Inflammatory macrophage (primary cell): ENCODE measurements around the gene SYT3.
A peak's percentile ranks its signal among the peaks of the same experiment; 100 is the strongest.

Source experiments
- DNase-seq, 2 donors: peaks; one replicate each; pipeline ENCODE4 v3.0.0-alpha.2; 2020 to 2022
- total RNA-seq, 18 experiments: gene quantifications; one replicate each; lab custom pipeline; 2026; ENCODE audit warnings: mixed read lengths in 6 of 18, inconsistent platforms in 2 of 18; lab: John Stamatoyannopoulos, UW

The SYT3 gene
- total RNA-seq: 0 to 0.13 (median 0.03) reads per million in 18 experiments

GRCh38 chr19:50639121-50640112, at the start of gene SYT3:
TSS of gene SYT3 (minus strand) at chr19:50639881. CDS start at chr19:50637411, 2,470 bp downstream.
- peak in 1 of 2 donors; percentile 3 for DNase-seq

DNA sequence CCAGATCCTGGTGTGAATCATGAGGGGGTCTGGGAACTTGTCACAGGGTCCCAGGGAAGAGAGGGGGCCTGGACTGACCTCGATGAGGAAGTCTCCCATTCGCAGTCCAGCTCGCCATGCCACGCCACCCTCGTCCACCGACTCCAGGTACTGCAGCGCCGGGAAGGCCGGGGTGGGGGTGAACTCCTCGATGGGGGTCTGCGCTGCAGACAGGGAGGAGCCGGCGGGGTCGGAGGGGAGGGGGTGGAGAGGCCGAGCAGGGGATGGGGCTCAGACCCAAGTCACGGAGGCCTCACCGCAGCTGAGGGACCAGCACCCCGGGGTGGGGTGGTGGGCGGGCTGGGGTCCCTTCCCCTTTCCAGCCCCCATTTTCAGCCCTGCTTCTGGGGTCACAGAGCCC, 49.1 kb upstream of the SYT3 start:
- no peak for DNase-seq

DNA sequence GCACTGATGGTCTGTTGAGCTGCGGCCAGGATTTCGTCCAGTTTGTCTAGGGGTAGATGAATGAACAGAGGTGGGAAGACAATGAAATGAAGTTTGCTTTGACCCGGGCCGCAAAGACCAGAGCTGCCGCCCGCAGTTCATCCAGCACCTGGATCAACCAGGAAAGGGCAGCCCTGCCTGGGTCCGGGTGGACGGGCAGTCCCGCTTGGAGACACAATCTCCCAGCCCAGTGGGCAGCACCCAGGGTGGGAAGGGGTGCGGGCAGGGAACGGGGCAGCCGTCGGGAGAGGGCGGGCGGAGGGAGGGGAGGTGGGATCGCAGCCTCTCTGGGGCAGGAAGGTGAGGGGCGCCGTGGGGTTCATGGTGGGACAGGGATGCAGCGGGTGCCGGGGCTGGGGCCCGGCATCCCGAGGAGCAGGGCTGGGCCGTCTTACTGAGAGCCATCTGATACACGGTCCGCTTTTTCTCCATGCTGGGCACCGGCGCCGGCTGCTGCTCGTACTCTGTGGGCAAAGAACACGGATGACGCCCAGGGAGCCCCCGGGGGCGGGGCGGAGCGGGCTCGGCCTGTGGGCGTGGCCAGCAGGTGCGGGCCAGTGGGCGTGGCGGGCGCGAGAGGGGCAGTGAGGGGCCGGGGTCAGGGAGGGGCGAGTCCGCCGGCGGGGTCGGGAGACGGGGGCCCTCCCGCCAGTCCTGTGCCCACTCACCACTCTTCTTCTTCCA, 46.8 kb upstream of the SYT3 start:
- no peak for DNase-seq

- DNase-seq: peak; percentile 76 to 83
These were observed 39.8 kb upstream of the SYT3 start for GRCh38 chr19:50679177-50680125.

- DNase-seq: no peak
These were observed 38.6 kb upstream of the SYT3 start for GRCh38 chr19:50678323-50678722.

DNA sequence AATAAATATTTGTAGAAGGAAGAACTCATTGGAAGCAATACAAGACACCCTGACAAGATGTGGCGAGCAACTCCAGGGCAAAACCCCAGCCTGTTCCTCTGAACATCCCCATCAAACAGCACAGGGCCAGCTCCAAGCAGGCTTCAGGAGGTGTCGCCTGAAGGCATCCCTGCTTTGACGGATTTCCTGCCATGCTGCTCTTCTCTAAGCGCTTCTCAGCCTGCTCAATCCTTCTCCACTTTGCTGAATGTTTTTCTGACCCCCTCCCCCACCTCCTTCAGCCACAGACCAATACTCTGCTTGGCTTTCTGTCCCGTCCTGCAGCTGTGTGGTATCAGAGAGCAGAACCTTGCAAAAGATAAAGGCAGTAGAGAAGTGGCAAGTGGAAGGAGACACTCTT, 38.0 kb upstream of the SYT3 start:
- no peak for DNase-seq

DNA sequence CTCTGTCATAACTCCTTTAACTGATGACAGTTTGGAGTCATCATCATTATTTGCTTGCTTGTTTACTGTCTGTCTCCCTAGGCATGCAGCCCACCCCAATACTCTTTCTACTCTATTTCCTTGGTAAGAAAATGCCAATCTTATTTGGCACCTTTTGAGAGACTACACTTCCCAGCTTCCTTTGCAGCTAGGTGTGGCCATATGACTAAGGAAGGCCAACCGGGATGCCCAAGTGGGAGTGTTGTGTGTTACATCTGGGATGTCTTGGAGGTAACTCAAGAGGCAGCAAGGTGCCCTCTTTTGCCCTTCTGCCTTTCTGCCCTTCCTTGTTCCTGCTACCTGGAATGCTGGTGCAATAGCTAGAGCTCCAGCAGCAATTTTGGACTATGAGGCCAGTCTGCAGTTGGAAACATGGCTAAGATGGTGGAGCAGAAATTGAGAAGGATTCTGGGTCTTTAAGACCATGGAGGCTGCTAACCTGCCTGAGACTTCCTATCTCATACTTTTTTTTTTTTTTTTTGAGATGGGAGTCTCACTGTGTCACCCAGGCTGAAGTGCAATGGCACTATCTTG, 37.0 kb upstream of the SYT3 start:
- no peak for DNase-seq

DNA sequence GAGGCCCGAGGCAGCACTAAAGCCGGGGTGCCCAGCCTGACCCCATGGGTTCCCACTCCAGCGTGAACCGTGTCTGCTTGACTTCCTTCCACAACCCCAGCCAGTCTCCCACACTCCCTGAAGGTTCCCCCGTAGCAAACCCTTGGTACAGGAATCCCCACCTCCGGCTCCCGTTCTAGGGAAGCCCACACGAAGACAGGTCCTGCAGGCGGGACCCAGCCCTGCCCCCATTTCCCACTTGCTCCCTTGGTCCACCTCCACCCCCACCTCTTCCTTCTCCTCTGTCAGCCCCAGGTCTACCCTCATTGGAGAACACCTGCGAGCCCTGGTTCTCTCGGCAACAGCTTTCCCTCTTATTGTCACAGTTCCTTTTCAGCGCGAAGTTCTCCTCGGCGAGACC, 33.4 kb upstream of the SYT3 start:
- DNase-seq: no peak

DNA sequence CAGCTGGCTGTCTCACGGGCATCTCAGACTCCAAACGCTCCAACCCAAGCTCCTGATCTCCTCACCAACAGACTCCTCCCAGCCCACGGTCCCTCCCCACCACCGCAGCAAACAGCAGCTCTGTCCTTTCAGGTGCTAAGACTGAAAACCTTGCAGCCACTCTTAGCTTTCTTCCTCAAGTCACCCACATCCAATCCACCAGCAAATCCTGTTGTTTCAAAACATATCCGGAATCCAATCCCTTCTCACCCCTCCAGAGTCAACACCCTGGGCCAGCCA, 30.4 kb upstream of the SYT3 start:
- no peak for DNase-seq

DNA sequence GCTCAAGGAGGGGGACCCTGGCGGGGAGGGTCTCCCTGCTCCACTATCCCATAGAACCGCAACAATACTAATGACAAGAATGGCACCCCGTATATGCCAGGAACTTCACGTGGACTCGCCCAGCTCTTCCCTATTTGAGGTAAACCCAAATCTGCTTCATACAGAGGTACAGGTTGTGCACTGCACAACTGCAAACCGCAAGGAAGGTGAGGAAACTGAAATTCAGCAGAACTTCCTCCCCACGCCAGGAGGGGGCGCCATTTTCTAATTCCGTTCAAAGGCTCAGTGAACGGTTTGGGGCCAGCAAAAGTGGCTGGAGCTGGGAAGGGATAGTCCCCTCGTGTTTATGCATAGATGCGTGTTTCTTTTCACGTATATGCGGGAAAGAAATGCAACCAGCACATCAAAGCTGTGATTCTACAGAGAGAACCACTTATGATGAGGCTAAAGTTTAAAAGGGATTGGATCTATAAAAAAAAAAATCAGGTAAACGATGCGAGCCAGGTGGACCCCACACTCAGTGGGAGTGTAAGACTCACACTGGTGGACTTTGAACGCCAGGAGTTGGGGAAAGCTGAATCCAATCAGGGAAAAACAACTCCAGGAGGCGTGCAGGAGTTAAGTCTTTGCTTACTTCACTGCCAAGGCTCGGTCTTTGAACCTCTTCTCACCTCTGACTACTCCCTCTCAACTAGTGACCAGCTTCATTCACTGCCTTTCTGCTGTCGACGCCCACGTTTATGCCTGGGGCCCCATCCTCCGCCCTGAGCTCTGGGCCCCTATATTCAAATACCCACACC, 29.8 kb upstream of the SYT3 start:
- DNase-seq: peak; percentile 41 to 59

DNA sequence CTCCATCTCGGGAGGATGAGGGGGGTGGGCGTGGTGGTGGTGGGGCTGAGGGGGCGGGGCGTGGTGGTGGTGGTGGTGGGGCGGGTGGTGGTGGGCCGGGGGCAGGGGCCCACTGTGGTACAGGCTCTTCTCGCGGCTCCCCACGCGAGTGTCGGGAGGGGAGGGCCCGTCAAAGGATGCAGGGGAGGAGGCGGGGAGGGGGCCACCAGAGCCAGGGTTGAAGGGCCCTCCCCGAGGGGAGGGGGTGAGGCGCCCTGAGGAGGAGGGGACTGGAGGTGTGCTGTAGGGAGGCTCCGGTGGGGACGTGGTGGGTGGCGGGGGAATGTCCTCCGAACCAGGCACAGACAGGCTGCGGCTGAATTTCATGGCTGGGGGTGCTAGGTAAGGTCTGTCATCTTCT, 29.2 kb upstream of the SYT3 start:
- no peak for DNase-seq

GRCh38 chr19:50668416-50668815, 28.7 kb upstream of the SYT3 start:
- DNase-seq: no peak

GRCh38 chr19:50667759-50668231, 28.1 kb upstream of the SYT3 start:
- no peak for DNase-seq

GRCh38 chr19:50667177-50667758, 27.6 kb upstream of the SYT3 start:
- DNase-seq: no peak

- no peak for DNase-seq
These were observed 26.9 kb upstream of the SYT3 start for GRCh38 chr19:50666346-50667176.

GRCh38 chr19:50664204-50664603, 24.5 kb upstream of the SYT3 start:
- no peak for DNase-seq

DNA sequence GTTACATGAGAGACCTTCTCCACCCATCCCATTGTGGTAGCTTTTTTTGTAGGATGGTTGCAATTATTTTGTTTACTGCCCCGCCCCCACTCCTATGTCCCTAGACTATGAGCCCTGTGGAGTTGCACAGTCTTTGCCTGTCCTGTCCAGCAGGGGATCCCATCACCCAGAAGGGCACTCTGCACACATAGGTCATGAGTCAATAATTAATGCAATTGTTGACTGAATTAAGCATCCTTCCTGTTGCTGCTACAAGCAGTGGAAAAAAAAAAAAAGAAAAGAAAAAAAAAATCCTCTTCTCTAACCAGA, 23.8 kb upstream of the SYT3 start:
- DNase-seq: peak in 1 of 2 donors; percentile 4

- no peak for DNase-seq
These were observed 23.2 kb upstream of the SYT3 start for GRCh38 chr19:50662651-50663481.
